GM23248 (cell line): ENCODE results near the gene UNC13B. TPM values are rescaled to one million over a fixed set of nuclear protein-coding genes. Genes with fewer than 3 reads are reported as not detected.

Source experiments
- DNase-seq: peaks from one replicate; pipeline ENCODE4 v3.0.0-alpha.2; 2015
- H2AFZ ChIP-seq: fragments of 200-600 bp; sonication (generic); 2 replicates; pipeline ENCODE4 v1.6.1; 2016; ENCODE audit warnings: antibody characterized with exemption
- H3F3A ChIP-seq: fragments of 200-600 bp; sonication (generic); 2 replicates; pipeline ENCODE4 v1.6.1; 2016; ENCODE audit warnings: mild to moderate bottlenecking, antibody characterized with exemption, mixed run types; ENCODE audit not compliant: insufficient read depth
- H3K27ac ChIP-seq: fragments of 200-600 bp; sonication (generic); 2 replicates; pipeline ENCODE4 v1.5.1; 2016; ENCODE audit warnings: mild to moderate bottlenecking
- H3K27me3 ChIP-seq: fragments of 200-600 bp; sonication (generic); replicated peaks from 2 replicates; pipeline ENCODE4 v1.6.1; 2016; ENCODE audit warnings: mild to moderate bottlenecking; ENCODE audit not compliant: insufficient read depth
- H3K36me3 ChIP-seq: fragments of 200-600 bp; sonication (generic); 2 replicates; pipeline ENCODE4 v1.6.1; 2016; ENCODE audit warnings: low read depth, mild to moderate bottlenecking
- H3K4me1 ChIP-seq: fragments of 200-600 bp; sonication (generic); 2 replicates; pipeline ENCODE4 v1.6.1; 2016; ENCODE audit warnings: mild to moderate bottlenecking; ENCODE audit not compliant: insufficient read depth
- H3K4me2 ChIP-seq: fragments of 200-600 bp; sonication (generic); one replicate; pipeline ENCODE4 v1.6.1; 2016; ENCODE audit warnings: mild to moderate bottlenecking; ENCODE audit not compliant: unreplicated experiment
- H3K4me3 ChIP-seq: fragments of 200-600 bp; sonication (generic); 2 replicates; pipeline ENCODE4 v1.5.1; 2016; ENCODE audit warnings: mild to moderate bottlenecking
- H3K79me2 ChIP-seq: fragments of 200-600 bp; sonication (generic); 2 replicates; pipeline ENCODE4 v1.6.1; 2016; ENCODE audit warnings: mild to moderate bottlenecking; ENCODE audit not compliant: insufficient read depth
- H3K9ac ChIP-seq: fragments of 200-600 bp; sonication (generic); 2 replicates; pipeline ENCODE4 v1.6.1; 2016; ENCODE audit warnings: mild to moderate bottlenecking
- H3K9me2 ChIP-seq: fragments of 200-600 bp; sonication (generic); 2 replicates; pipeline ENCODE4 v1.6.1; 2016; ENCODE audit warnings: mixed run types, mild to moderate bottlenecking, moderate library complexity; ENCODE audit not compliant: insufficient read depth
- H3K9me3 ChIP-seq: fragments of 200-600 bp; sonication (generic); one replicate; pipeline ENCODE4 v1.6.1; 2017; ENCODE audit warnings: low read depth
- H4K20me1 ChIP-seq: fragments of 200-600 bp; sonication (generic); 2 replicates; pipeline ENCODE4 v1.6.0; 2016; ENCODE audit not compliant: insufficient read depth
- EZH2 ChIP-seq: fragments of 200-600 bp; sonication (generic); IDR thresholded peaks from 2 replicates; pipeline ENCODE4 v1.6.1; 2018; ENCODE audit warnings: antibody characterized with exemption, mild to moderate bottlenecking; ENCODE audit not compliant: insufficient read depth, poor library complexity, severe bottlenecking
- EZH2phosphoT487 ChIP-seq: fragments of 200-600 bp; sonication (generic); IDR thresholded peaks from 2 replicates; pipeline ENCODE4 v1.6.1; 2018; ENCODE audit warnings: antibody characterized with exemption, moderate library complexity, mild to moderate bottlenecking, low read depth; ENCODE audit not compliant: insufficient read depth
- WGBS, 2 experiments: methylation state at CpG; one replicate each; pipeline ENCODE4 v1.1.6; 2015 to 2017; ENCODE audit warnings: low lambda C conversion rate in 2 of 2, low coverage in 1 of 2; ENCODE audit errors: missing lambda C conversion rate in 2 of 2; 5-methylcytosine and 5-hydroxymethylcytosine counted together
- in situ Hi-C: fragments of 300-500 bp; cut with MboI; formaldehyde crosslinking; loops from 2 replicates; pipeline ENCODE4 v1.15.0; 2020
- polyA plus RNA-seq: library from polyadenylated mRNA; unstranded; fragments of >200 nt; fragmentation: Nextera tagmentation; extraction: Ambion mirVana; gene quantifications from 2 replicates; pipeline ENCODE4 v1.2.1, GENCODE V29; 2016
- total RNA-seq: library from RNA; depleted of rRNA; stranded (reverse); fragments of >200 nt; shearing (Covaris generic); gene quantifications from 2 replicates; pipeline ENCODE4 v1.2.3, GENCODE V29; 2014

Gene UNC13B
- total and polyA plus RNA-seq, 2 experiments from 2014 or later, result 5.5 to 15.3 TPM

DNA sequence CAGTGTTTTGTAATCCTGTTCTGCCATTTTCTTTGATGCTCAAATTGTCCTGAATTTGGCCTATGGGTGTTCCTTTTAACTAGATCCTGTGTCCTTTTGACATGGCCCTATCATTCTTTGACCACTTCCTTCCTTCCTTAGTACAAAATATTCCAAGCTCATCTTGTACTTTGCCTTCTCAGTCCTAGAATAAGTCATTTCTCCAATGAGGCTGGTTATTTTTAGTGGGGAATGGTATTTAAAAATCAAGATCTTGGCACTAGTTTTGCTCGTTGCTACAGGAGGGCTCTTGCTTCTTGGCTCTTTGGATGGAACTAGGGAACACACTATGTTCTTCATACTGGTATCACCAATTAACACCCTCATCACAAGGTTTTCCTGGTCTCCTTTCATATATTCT, 108.1 kb downstream of the UNC13B start:
- H3K4me2 ChIP-seq, result no peak overlapping the region
- TF ChIP-seq EZH2 (no peak), EZH2phosphoT487 (no peak)
- no peak overlapping the region for H2AFZ ChIP-seq
- peaks cover 9% of the 10 kb centered on the region; the same call in 1 of the 2 replicates for H3F3A ChIP-seq
- no peaks in the 10 kb centered on the region for H4K20me1 ChIP-seq
- no peak overlapping the region for H3K9ac ChIP-seq
- in situ Hi-C loops, result loop anchor here (10.0 kb wide), 1 partner anchor 145 kb away; no protein-coding TSS in a partner anchor
- 93 to 95% methylated on average over 1 of the region's 1 CpG for WGBS, 2 experiments
- H3K9me3 ChIP-seq, result no peaks in the 10 kb centered on the region
- no peaks in the 10 kb centered on the region for H3K9me2 ChIP-seq
- no peaks in the 10 kb centered on the region for H3K27me3 ChIP-seq
- no peaks in the 10 kb centered on the region for H3K79me2 ChIP-seq
- DNase-seq, result no peak
- H3K36me3 ChIP-seq, result no peaks in the 10 kb centered on the region
- H3K4me3 ChIP-seq, result no peak overlapping the region
- H3K4me1 ChIP-seq, result peaks cover 13% of the 10 kb centered on the region
- no peak overlapping the region for H3K27ac ChIP-seq

DNA sequence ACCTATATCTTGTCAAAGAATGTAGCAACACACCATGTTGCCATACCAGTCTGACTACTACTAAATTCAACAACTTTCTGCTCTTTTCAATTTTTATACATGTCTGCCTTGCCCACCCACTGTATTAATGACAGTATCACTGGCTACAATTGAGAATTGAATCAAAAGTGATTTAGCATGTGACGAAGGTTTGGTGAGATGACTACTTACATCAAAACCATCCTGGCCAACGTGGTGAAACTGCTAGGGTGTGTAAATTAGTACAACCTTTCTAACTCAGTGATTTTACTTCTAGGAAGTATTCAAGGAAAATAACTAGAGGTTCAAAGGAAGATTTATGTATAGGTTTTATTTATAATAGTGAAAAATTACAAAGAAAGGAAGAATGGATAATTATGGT, 109.8 kb downstream of the UNC13B start:
- in situ Hi-C loops, result no loop called here

DNA sequence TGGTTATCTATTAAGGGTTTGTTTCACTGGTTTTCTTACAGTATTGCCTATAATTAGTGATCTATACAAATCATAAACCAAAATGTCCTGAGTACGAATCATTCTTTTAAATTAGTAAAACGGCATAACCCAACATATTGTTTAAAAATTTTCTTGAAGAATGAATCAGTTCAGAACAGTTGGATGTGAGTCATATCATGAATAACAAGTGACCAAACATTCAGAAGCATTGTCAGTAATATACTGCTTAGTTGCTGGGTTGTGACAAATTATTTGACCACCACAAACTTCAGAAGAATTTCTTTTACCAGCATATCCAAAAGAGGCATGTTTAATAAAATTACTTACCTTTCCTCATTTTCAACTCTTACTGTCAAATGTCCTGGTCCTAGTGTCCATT, 111.2 kb downstream of the UNC13B start:
- H3K36me3 ChIP-seq, result no peaks in the 10 kb centered on the region
- peaks cover 16% of the 10 kb centered on the region for H3F3A ChIP-seq
- H4K20me1 ChIP-seq, result no peaks in the 10 kb centered on the region
- no peak for TF ChIP-seq EZH2phosphoT487
- TF ChIP-seq EZH2, result no peak
- peak; percentile 76 for DNase-seq
- H3K9ac ChIP-seq, result no peak overlapping the region
- in situ Hi-C loops, result no loop called here
- peak overlapping the region; percentile 17 for H3K4me2 ChIP-seq
- 8 to 17% methylated on average over 2 of the region's 2 CpGs for WGBS, 2 experiments
- H3K4me3 ChIP-seq, result no peak overlapping the region
- H3K79me2 ChIP-seq, result no peaks in the 10 kb centered on the region
- H2AFZ ChIP-seq, result no peak overlapping the region
- peak overlapping the region; percentile 15; the same call in 1 of the 2 replicates for H3K27ac ChIP-seq
- H3K4me1 ChIP-seq, result peaks cover 22% of the 10 kb centered on the region
- H3K9me2 ChIP-seq, result no peaks in the 10 kb centered on the region
- no peaks in the 10 kb centered on the region for H3K9me3 ChIP-seq
- no peaks in the 10 kb centered on the region for H3K27me3 ChIP-seq

More for the DNA sequence above, 109.8 kb downstream of the UNC13B start:
- no peak for TF ChIP-seq EZH2
- no peak for TF ChIP-seq EZH2phosphoT487
- Histone ChIP-seq H3K4me1 (peaks cover 13% of the 10 kb centered on the region), H2AFZ (no peak overlapping the region), H3K9me2 (no peaks in the 10 kb centered on the region), H4K20me1 (no peaks in the 10 kb centered on the region), H3K4me2 (no peak overlapping the region), H3K4me3 (no peak overlapping the region), H3F3A (peaks cover 9% of the 10 kb centered on the region; the same call in 1 of the 2 replicates), H3K79me2 (no peaks in the 10 kb centered on the region), H3K27ac (no peak overlapping the region), H3K36me3 (no peaks in the 10 kb centered on the region), H3K27me3 (no peaks in the 10 kb centered on the region), H3K9me3 (no peaks in the 10 kb centered on the region), H3K9ac (no peak overlapping the region)
- WGBS, 2 experiments, result 72 to 73% methylated on average over 2 of the region's 2 CpGs
- no peak for DNase-seq

DNA sequence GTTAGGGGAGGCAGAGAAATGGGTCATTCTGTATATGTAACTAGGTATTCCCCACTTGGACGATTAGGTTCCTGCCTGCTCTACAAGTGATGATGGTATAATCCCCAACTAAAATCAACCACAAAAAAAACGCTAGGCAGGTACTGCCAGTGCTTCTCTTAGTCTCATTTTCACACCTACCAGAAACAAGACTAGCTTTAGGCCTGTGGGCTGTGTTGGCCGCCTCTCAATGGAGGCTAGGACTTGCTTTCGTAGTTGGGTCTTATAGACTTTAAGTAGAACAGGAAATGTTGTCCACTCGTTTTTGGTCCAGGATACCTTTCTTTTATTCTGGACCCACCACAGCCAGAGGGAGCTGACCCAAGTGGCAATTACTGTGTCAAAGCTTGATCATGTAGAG, 111.8 kb downstream of the UNC13B start:
- no peak for TF ChIP-seq EZH2phosphoT487
- no peak for TF ChIP-seq EZH2
- DNase-seq, result no peak
- Histone ChIP-seq H2AFZ (no peak overlapping the region), H3K36me3 (no peaks in the 10 kb centered on the region), H3F3A (peaks cover 22% of the 10 kb centered on the region), H3K4me1 (peaks cover 28% of the 10 kb centered on the region), H3K27me3 (no peaks in the 10 kb centered on the region), H3K79me2 (no peaks in the 10 kb centered on the region), H3K4me3 (no peak overlapping the region), H3K9me3 (no peaks in the 10 kb centered on the region), H3K9ac (no peak overlapping the region), H4K20me1 (no peaks in the 10 kb centered on the region), H3K9me2 (no peaks in the 10 kb centered on the region), H3K4me2 (no peak overlapping the region), H3K27ac (no peak overlapping the region; the same call in 1 of the 2 replicates)
- 90 to 94% methylated on average over 5 of the region's 5 CpGs for WGBS, 2 experiments
- in situ Hi-C loops, result no loop called here

DNA sequence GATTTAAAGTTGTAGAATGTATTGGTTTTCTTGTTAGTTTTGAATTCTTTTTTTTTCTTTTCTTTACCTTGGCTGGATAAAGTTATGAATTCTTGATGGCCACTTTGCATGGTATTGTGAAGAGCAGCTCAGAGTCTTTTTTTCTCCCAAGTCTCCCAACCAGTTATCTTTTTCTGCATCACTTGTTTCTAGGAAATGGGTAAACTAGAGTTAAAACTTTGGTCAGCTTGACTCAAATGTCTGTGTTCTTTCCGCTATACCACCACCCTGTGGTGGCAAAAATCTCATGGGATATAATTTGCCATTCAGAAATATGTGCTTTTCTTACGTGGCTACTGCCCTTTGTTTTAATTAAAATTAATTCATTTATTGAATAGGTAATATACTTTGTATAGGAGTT, 113.2 kb downstream of the UNC13B start:
- Histone ChIP-seq H3K27ac (no peak overlapping the region), H3K36me3 (no peaks in the 10 kb centered on the region), H3F3A (peaks cover 24% of the 10 kb centered on the region), H3K79me2 (no peaks in the 10 kb centered on the region), H3K9me2 (no peaks in the 10 kb centered on the region), H2AFZ (no peak overlapping the region), H3K9ac (no peak overlapping the region), H3K4me2 (no peak overlapping the region), H3K9me3 (no peaks in the 10 kb centered on the region), H4K20me1 (no peaks in the 10 kb centered on the region), H3K4me3 (no peak overlapping the region), H3K4me1 (peaks cover 29% of the 10 kb centered on the region), H3K27me3 (no peaks in the 10 kb centered on the region)
- WGBS, 2 experiments, result 96 to 98% methylated on average over 2 of the region's 2 CpGs
- TF ChIP-seq EZH2phosphoT487, result no peak
- no peak for TF ChIP-seq EZH2
- in situ Hi-C loops, result no loop called here
- DNase-seq, result no peak
